ENCODE results near the gene BHLHA15.

BHLHA15 gene

GRCh38 chr7:98223898-98224700 is 12.9 kb downstream of the BHLHA15 start:
- no peak overlapping the region for H3K4me3 ChIP-seq (ENCODE audit: low read depth in 1 of 2, low read length in 1 of 2)
- peaks cover 91% of the 10 kb centered on the region for H3K36me3 ChIP-seq
- TF ChIP-seq, protein P1, sequence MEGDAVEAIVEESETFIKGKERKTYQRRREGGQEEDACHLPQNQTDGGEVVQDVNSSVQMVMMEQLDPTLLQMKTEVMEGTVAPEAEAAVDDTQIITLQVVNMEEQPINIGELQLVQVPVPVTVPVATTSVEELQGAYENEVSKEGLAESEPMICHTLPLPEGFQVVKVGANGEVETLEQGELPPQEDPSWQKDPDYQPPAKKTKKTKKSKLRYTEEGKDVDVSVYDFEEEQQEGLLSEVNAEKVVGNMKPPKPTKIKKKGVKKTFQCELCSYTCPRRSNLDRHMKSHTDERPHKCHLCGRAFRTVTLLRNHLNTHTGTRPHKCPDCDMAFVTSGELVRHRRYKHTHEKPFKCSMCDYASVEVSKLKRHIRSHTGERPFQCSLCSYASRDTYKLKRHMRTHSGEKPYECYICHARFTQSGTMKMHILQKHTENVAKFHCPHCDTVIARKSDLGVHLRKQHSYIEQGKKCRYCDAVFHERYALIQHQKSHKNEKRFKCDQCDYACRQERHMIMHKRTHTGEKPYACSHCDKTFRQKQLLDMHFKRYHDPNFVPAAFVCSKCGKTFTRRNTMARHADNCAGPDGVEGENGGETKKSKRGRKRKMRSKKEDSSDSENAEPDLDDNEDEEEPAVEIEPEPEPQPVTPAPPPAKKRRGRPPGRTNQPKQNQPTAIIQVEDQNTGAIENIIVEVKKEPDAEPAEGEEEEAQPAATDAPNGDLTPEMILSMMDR (IDR thresholded peaks at IDR 0.05), result no peak
- no peak overlapping the region for H3K27ac ChIP-seq
- H3K27me3 ChIP-seq, result no peaks in the 10 kb centered on the region
- no peaks in the 10 kb centered on the region for H3K9me3 ChIP-seq
- H3K4me1 ChIP-seq (ENCODE audit: control insufficient read depth in 1 of 2, insufficient read depth in 1 of 2, low read depth in 1 of 2, low read length in 1 of 2), result no peaks in the 10 kb centered on the region

- no peaks in the 10 kb centered on the region for H3K4me1 ChIP-seq (ENCODE audit: control insufficient read depth in 1 of 2, insufficient read depth in 1 of 2, low read depth in 1 of 2, low read length in 1 of 2)
- H3K9me3 ChIP-seq, result no peaks in the 10 kb centered on the region
- no peaks in the 10 kb centered on the region for H3K27me3 ChIP-seq
- H3K36me3 ChIP-seq, result peaks cover 94% of the 10 kb centered on the region
- no peak overlapping the region for H3K4me3 ChIP-seq (ENCODE audit: low read depth in 1 of 2, low read length in 1 of 2)
- TF ChIP-seq, protein P1 (IDR thresholded peaks at IDR 0.05), result no peak
- H3K27ac ChIP-seq, result no peak overlapping the region
These were observed 13.5 kb downstream of the BHLHA15 start for GRCh38 chr7:98224701-98225181.

GRCh38 chr7:98225913-98226614 is 14.8 kb downstream of the BHLHA15 start:
- Histone ChIP-seq H3K27me3 (no peaks in the 10 kb centered on the region), H3K27ac (no peak overlapping the region), H3K4me3 (ENCODE audit: low read depth in 1 of 2, low read length in 1 of 2) (no peak overlapping the region), H3K36me3 (peaks cover 93% of the 10 kb centered on the region), H3K4me1 (ENCODE audit: control insufficient read depth in 1 of 2, insufficient read depth in 1 of 2, low read depth in 1 of 2, low read length in 1 of 2) (no peaks in the 10 kb centered on the region), H3K9me3 (no peaks in the 10 kb centered on the region)
- TF ChIP-seq, protein P1 (IDR thresholded peaks at IDR 0.05), result no peak

DNA sequence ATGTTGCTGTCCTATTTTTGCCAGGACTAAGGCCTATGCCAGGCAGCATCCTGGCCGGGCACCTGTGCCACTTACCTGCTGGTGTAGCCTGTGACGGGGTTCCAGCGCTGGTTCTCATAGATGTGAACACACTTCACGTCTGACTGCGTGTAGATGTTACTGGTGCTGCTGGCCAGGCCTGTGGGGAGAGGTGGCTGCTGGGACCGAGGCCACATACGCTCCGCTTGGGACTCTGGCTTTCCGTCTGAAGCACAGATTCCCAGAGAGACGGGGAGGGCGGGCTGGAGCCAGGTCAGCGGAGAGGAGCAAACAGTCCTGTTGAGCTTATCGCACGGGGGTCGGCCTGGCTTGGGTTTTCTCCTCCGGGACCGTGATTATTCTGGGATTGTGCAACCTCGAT is 16.7 kb downstream of the BHLHA15 start:
- no peaks in the 10 kb centered on the region for H3K4me1 ChIP-seq (ENCODE audit: control insufficient read depth in 1 of 2, insufficient read depth in 1 of 2, low read depth in 1 of 2, low read length in 1 of 2)
- H3K9me3 ChIP-seq, result no peaks in the 10 kb centered on the region
- no peak overlapping the region for H3K27ac ChIP-seq
- no peak overlapping the region for H3K4me3 ChIP-seq (ENCODE audit: low read depth in 1 of 2, low read length in 1 of 2)
- H3K36me3 ChIP-seq, result peaks cover 91% of the 10 kb centered on the region
- H3K27me3 ChIP-seq, result no peaks in the 10 kb centered on the region
- TF ChIP-seq, protein P1 (IDR thresholded peaks at IDR 0.05), result no peak

GRCh38 chr7:98228801-98229200 is 17.6 kb downstream of the BHLHA15 start:
- Histone ChIP-seq H3K36me3 (peaks cover 93% of the 10 kb centered on the region), H3K4me1 (ENCODE audit: control insufficient read depth in 1 of 2, insufficient read depth in 1 of 2, low read depth in 1 of 2, low read length in 1 of 2) (no peaks in the 10 kb centered on the region), H3K27ac (no peak overlapping the region), H3K9me3 (no peaks in the 10 kb centered on the region), H3K27me3 (no peaks in the 10 kb centered on the region), H3K4me3 (ENCODE audit: low read depth in 1 of 2, low read length in 1 of 2) (no peak overlapping the region)
- TF ChIP-seq, protein P1 (IDR thresholded peaks at IDR 0.05), result no peak

All from neutrophil (primary cell).